CD4-positive, alpha-beta memory T cell (primary cell): ENCODE results near the gene GORASP1. TPM values are rescaled to one million over a fixed set of nuclear protein-coding genes. Genes with fewer than 3 reads are reported as not detected.

Experiments
- CTCF ChIA-PET: fragments of 350-600 bp; sonication (Branson Sonifier 250); formaldehyde crosslinking; loops from one replicate; lab custom pipeline; 2021; ENCODE audit warnings: inconsistent platforms; ENCODE audit not compliant: partially characterized antibody; lab: Charles Lee
- POLR2A ChIA-PET: fragments of 350-600 bp; sonication (Branson Sonifier 250); formaldehyde crosslinking; loops from one replicate; lab custom pipeline; 2021; ENCODE audit not compliant: partially characterized antibody; lab: Charles Lee
- DNase-seq, 5 donors: peaks; one replicate each; pipeline versions ENCODE4 v3.0.0 to v3.0.0-alpha.2; 2020 to 2022; ENCODE audit warnings: mixed read lengths in 1 of 5
- H3K27ac ChIP-seq: one replicate; pipeline ENCODE4 v1.7.0; 2013; ENCODE audit warnings: low read depth, low read length
- H3K27me3 ChIP-seq: 2 replicates; pipeline ENCODE4 v1.7.0; 2013; ENCODE audit warnings: mild to moderate bottlenecking, low read length, moderate library complexity; ENCODE audit not compliant: insufficient read depth
- H3K36me3 ChIP-seq: 2 replicates; pipeline ENCODE4 v1.7.0; 2013; ENCODE audit warnings: mild to moderate bottlenecking, low read length, moderate library complexity; ENCODE audit not compliant: insufficient read depth
- H3K4me1 ChIP-seq: 2 replicates; pipeline ENCODE4 v1.7.0; 2013; ENCODE audit warnings: mild to moderate bottlenecking, low read length, moderate library complexity; ENCODE audit not compliant: insufficient read depth
- H3K4me3 ChIP-seq, 2 donors: one replicate each; pipeline ENCODE4 v1.7.0; 2013; ENCODE audit warnings: low read length in 2 of 2, mild to moderate bottlenecking in 1 of 2
- H3K9me3 ChIP-seq, 2 donors: one replicate each; pipeline ENCODE4 v1.7.0; 2013; ENCODE audit warnings: low read length in 2 of 2, control low read depth in 1 of 2; ENCODE audit not compliant: control insufficient read depth in 1 of 2
- H3K27ac Mint-ChIP-seq, 7 donors: one replicate each; pipeline ENCODE4 v1.8.0; 2020 to 2021; ENCODE audit warnings: mixed read lengths in 7 of 7, mild to moderate bottlenecking in 6 of 7, inconsistent platforms in 3 of 7, moderate library complexity in 3 of 7
- H3K27me3 Mint-ChIP-seq, 2 donors: one replicate each; pipeline ENCODE4 v1.8.0; 2020 to 2021; ENCODE audit warnings: mixed read lengths in 2 of 2
- H3K36me3 Mint-ChIP-seq, 2 donors: one replicate each; pipeline ENCODE4 v1.8.0; 2020 to 2021; ENCODE audit warnings: mixed read lengths in 2 of 2, inconsistent platforms in 1 of 2, mild to moderate bottlenecking in 1 of 2
- H3K4me1 Mint-ChIP-seq, 4 donors: one replicate each; pipeline ENCODE4 v1.8.0; 2020 to 2021; ENCODE audit warnings: mixed read lengths in 4 of 4, mild to moderate bottlenecking in 1 of 4
- H3K4me3 Mint-ChIP-seq, 8 donors: one replicate each; pipeline ENCODE4 v1.8.0; 2020 to 2021; ENCODE audit warnings: mixed read lengths in 8 of 8, mild to moderate bottlenecking in 7 of 8, moderate library complexity in 6 of 8, inconsistent platforms in 3 of 8
- H3K9me3 Mint-ChIP-seq, 8 donors: one replicate each; pipeline ENCODE4 v1.8.0; 2020 to 2021; ENCODE audit warnings: mixed read lengths in 8 of 8, mild to moderate bottlenecking in 5 of 8, inconsistent platforms in 3 of 8, moderate library complexity in 1 of 8
- intact Hi-C: fragments of 100-400 bp; cut with micrococcal nuclease; formaldehyde crosslinking; loops from one replicate; pipeline ENCODE4 v1.15.1; 2023
- polyA plus RNA-seq, 2 donors: library from polyadenylated mRNA; unstranded; fragments of 300-500 nt; fragmentation: Illumina TruSeq; gene quantifications; one replicate each; pipeline ENCODE4 v1.2.3, GENCODE V29; 2021
- total RNA-seq, 2 experiments: library from RNA; stranded (reverse); gene quantifications; one replicate each; pipeline ENCODE4 v1.2.3, GENCODE V29; 2021

The GORASP1 gene
- total and polyA plus RNA-seq, 4 experiments from 2014 or later = 21.5 to 58.4 (median 39.6) TPM

GRCh38 chr3:39150148-39150802, 42.8 kb upstream of the GORASP1 start:
- Histone ChIP-seq H3K27me3 (no peaks in the 10 kb centered on the region), H3K4me3 (no peak overlapping the region), H3K36me3 (peaks cover 12% of the 10 kb centered on the region), H3K27ac (peak overlapping the region; percentile 94), H3K4me1 (peaks cover 76% of the 10 kb centered on the region), H3K9me3 (no peaks in the 10 kb centered on the region)
- H3K4me1 Mint-ChIP-seq = peaks cover 59 to 80% (median 70%) of the 10 kb centered on the region in 4 donors
- POLR2A ChIA-PET = interaction anchor here (1.0 kb wide), 1 partner anchor 55 kb away, joined by 3 read pairs; no protein-coding TSS in a partner anchor
- H3K4me3 Mint-ChIP-seq = peak overlapping the region; percentile 83 to 99 (median 96)
- no peaks in the 10 kb centered on the region for H3K27me3 Mint-ChIP-seq
- DNase-seq = no peak
- CTCF ChIA-PET = interaction anchor here (1.3 to 2.1 kb wide), 5 partner anchors 23 to 141 kb away, joined by 4 to 13 read pairs (median 5); no protein-coding TSS in a partner anchor
- H3K36me3 Mint-ChIP-seq = peaks cover 18 to 62% of the 10 kb centered on the region in 2 donors
- peak overlapping the region; percentile 97 to 100 (median 99) for H3K27ac Mint-ChIP-seq
- intact Hi-C loops = no loop called here
- H3K9me3 Mint-ChIP-seq = peaks cover 0 to 2% (median 0%) of the 10 kb centered on the region in 8 donors

GRCh38 chr3:39149498-39150147, 42.2 kb upstream of the GORASP1 start:
- Histone ChIP-seq H3K4me3 (no peak overlapping the region), H3K9me3 (no peaks in the 10 kb centered on the region), H3K27me3 (no peaks in the 10 kb centered on the region), H3K36me3 (peaks cover 18% of the 10 kb centered on the region), H3K27ac (peak overlapping the region; percentile 69), H3K4me1 (peaks cover 74% of the 10 kb centered on the region)
- Mint-ChIP-seq H3K36me3 (peaks cover 20 to 68% of the 10 kb centered on the region in 2 donors), H3K4me1 (peaks cover 59 to 80% (median 71%) of the 10 kb centered on the region in 4 donors), H3K9me3 (peaks cover 0 to 3% (median 0%) of the 10 kb centered on the region in 8 donors), H3K27ac (peak overlapping the region; percentile 97 to 100 (median 99)), H3K27me3 (no peaks in the 10 kb centered on the region), H3K4me3 (peak overlapping the region; percentile 70 to 99 (median 96))
- CTCF ChIA-PET = interaction anchor here (1.2 to 2.1 kb wide), 7 partner anchors 22 to 142 kb away, joined by 3 to 13 read pairs (median 5); no protein-coding TSS in a partner anchor
- POLR2A ChIA-PET = interaction anchor here (0.6 to 1.0 kb wide), 2 partner anchors 54 to 257 kb away, joined by 3 read pairs; no protein-coding TSS in a partner anchor
- no peak for DNase-seq
- intact Hi-C loops = no loop called here

GRCh38 chr3:39149059-39149455, 41.6 kb upstream of the GORASP1 start:
- peaks cover 24% of the 10 kb centered on the region for H3K36me3 ChIP-seq
- peaks cover 26 to 74% of the 10 kb centered on the region in 2 donors for H3K36me3 Mint-ChIP-seq
- intact Hi-C loops = no loop called here
- peak overlapping the region; percentile 79 to 99 (median 86) for H3K4me3 Mint-ChIP-seq
- H3K9me3 Mint-ChIP-seq = peaks cover 0 to 6% (median 0%) of the 10 kb centered on the region in 8 donors
- peak overlapping the region in 1 of 2 donors; percentile 26 for H3K4me3 ChIP-seq
- H3K4me1 Mint-ChIP-seq = peaks cover 59 to 82% (median 68%) of the 10 kb centered on the region in 4 donors
- no peaks in the 10 kb centered on the region for H3K27me3 ChIP-seq
- peak overlapping the region; percentile 69 for H3K27ac ChIP-seq
- H3K27me3 Mint-ChIP-seq = no peaks in the 10 kb centered on the region
- H3K4me1 ChIP-seq = peaks cover 70% of the 10 kb centered on the region
- POLR2A ChIA-PET = interaction anchor here (0.6 to 1.0 kb wide), 2 partner anchors 52 to 258 kb away, joined by 3 read pairs; no protein-coding TSS in a partner anchor
- H3K9me3 ChIP-seq = no peaks in the 10 kb centered on the region
- peak in 1 of 5 donors; percentile 61 for DNase-seq
- CTCF ChIA-PET = interaction anchor here (0.9 to 2.1 kb wide), 8 partner anchors 16 to 142 kb away, joined by 3 to 13 read pairs (median 4); no protein-coding TSS in a partner anchor
- peak overlapping the region; percentile 97 to 100 (median 99) for H3K27ac Mint-ChIP-seq

- Histone ChIP-seq H3K4me3 (peak overlapping the region; percentile 26 to 30), H3K9me3 (no peaks in the 10 kb centered on the region), H3K27me3 (no peaks in the 10 kb centered on the region), H3K36me3 (peaks cover 29% of the 10 kb centered on the region), H3K27ac (peak overlapping the region; percentile 69), H3K4me1 (peaks cover 67% of the 10 kb centered on the region)
- intact Hi-C loops = no loop called here
- H3K36me3 Mint-ChIP-seq = peaks cover 28 to 79% of the 10 kb centered on the region in 2 donors
- peaks cover 59 to 87% (median 68%) of the 10 kb centered on the region in 4 donors for H3K4me1 Mint-ChIP-seq
- H3K27me3 Mint-ChIP-seq = no peaks in the 10 kb centered on the region
- peak overlapping the region; percentile 79 to 99 (median 86) for H3K4me3 Mint-ChIP-seq
- ChIA-PET CTCF (interaction anchor here (0.9 to 2.1 kb wide), 7 partner anchors 15 to 143 kb away, joined by 3 to 13 read pairs (median 3); no protein-coding TSS in a partner anchor), POLR2A (interaction anchor here (1.0 to 1.6 kb wide), 4 partner anchors 10 to 52 kb away, joined by 3 to 4 read pairs (median 4); no protein-coding TSS in a partner anchor)
- H3K9me3 Mint-ChIP-seq = peaks cover 0 to 6% (median 0%) of the 10 kb centered on the region in 8 donors
- peak overlapping the region; percentile 97 to 100 (median 99) for H3K27ac Mint-ChIP-seq
- DNase-seq = no peak
These were observed 41.1 kb upstream of the GORASP1 start for GRCh38 chr3:39148435-39149058.

GRCh38 chr3:39147711-39148434, 40.4 kb upstream of the GORASP1 start:
- Mint-ChIP-seq H3K27me3 (no peaks in the 10 kb centered on the region), H3K27ac (peak overlapping the region; percentile 97 to 100 (median 99)), H3K4me1 (peaks cover 59 to 94% (median 69%) of the 10 kb centered on the region in 4 donors), H3K9me3 (peaks cover 0 to 6% (median 0%) of the 10 kb centered on the region in 8 donors), H3K36me3 (peaks cover 33 to 85% of the 10 kb centered on the region in 2 donors), H3K4me3 (peak overlapping the region; percentile 79 to 99 (median 86))
- Histone ChIP-seq H3K27ac (peak overlapping the region; percentile 69), H3K9me3 (no peaks in the 10 kb centered on the region), H3K27me3 (no peaks in the 10 kb centered on the region), H3K36me3 (peaks cover 36% of the 10 kb centered on the region), H3K4me3 (peak overlapping the region; percentile 26 to 30), H3K4me1 (peaks cover 67% of the 10 kb centered on the region)
- ChIA-PET CTCF (interaction anchor here (0.9 to 3.2 kb wide), 9 partner anchors 14 to 144 kb away, joined by 3 to 30 read pairs (median 5); partner anchors contain the start of gene TTC21A), POLR2A (interaction anchor here (1.0 to 2.5 kb wide), 10 partner anchors 11 to 259 kb away, joined by 3 to 10 read pairs (median 4); partner anchors contain the start of gene RPSA)
- intact Hi-C loops = no loop called here
- peak in 4 of 5 donors; percentile 49 to 75 (median 54) for DNase-seq
